Uterus (tissue), 4 donors: ENCODE data around the gene CDYL. TPM values are rescaled to one million over a fixed set of nuclear protein-coding genes. Genes with fewer than 3 reads are reported as not detected.

Experiments
- DNase-seq, 2 donors: peaks; one replicate each; pipeline ENCODE4 v3.0.0-alpha.2; 2019 to 2020
- H3K27ac ChIP-seq, 2 donors: fragments of 200-600 bp; sonication (generic); 1 replicate in 1 of 2; 2 replicates in 1 of 2; pipeline ENCODE4 v1.5.1; 2016 to 2018
- H3K27me3 ChIP-seq, 2 donors: fragments of 200-600 bp; sonication (generic); one replicate each; pipeline ENCODE4 v1.5.1; 2018 to 2019; ENCODE audit warnings: control low read depth in 1 of 2
- H3K36me3 ChIP-seq, 2 donors: fragments of 200-600 bp; sonication (generic); one replicate each; pipeline ENCODE4 v1.5.1; 2019; ENCODE audit warnings: control low read depth in 1 of 2
- H3K4me1 ChIP-seq, 2 donors: fragments of 200-600 bp; sonication (generic); one replicate each; pipeline ENCODE4 v1.5.1; 2018 to 2019; ENCODE audit warnings: control low read depth in 1 of 2
- H3K4me3 ChIP-seq, 2 donors: fragments of 200-600 bp; sonication (generic); 1 replicate in 1 of 2; 2 replicates in 1 of 2; pipeline ENCODE4 v1.5.1; 2018 to 2019; ENCODE audit warnings: mild to moderate bottlenecking in 1 of 2
- H3K9me3 ChIP-seq, 2 donors: fragments of 200-600 bp; sonication (generic); one replicate each; pipeline ENCODE4 v1.5.1; 2019; ENCODE audit warnings: control low read depth in 1 of 2
- POLR2A ChIP-seq, 2 donors: fragments of 450-650 bp; IDR thresholded peaks; one replicate each; pipeline ENCODE4 v1.6.1; 2016; ENCODE audit warnings: antibody characterized with exemption in 2 of 2, mild to moderate bottlenecking in 1 of 2, moderate library complexity in 1 of 2
- intact Hi-C: fragments of 100-400 bp; cut with DNase I; formaldehyde crosslinking; loops from one replicate; pipeline ENCODE4 v1.15.1; 2023; ENCODE audit warnings: low total_unique reads
- total RNA-seq, 4 donors: library from RNA; depleted of rRNA in 3 of 4; stranded (reverse); fragments of >200 nt in 3 of 4; gene quantifications; one replicate each; pipeline versions ENCODE4 v1.1.0 to v1.2.4, GENCODE V29; 2014 to 2023
- TF ChIP-seq, protein P1 (sequence below), 4 experiments: fragments of 200-600 bp in 2 of 4; fragments of 450-650 bp in 2 of 4; sonication (generic) in 2 of 4; IDR thresholded peaks; one replicate each; pipeline ENCODE4 v1.5.1; 2016 to 2019; ENCODE audit warnings: antibody characterized with exemption in 4 of 4, mild to moderate bottlenecking in 2 of 4, moderate library complexity in 1 of 4
- donor health status: DM: yes; HTN: yes; CAD: no.

Gene CDYL
- total RNA-seq, 4 donors from 2014 or later: 24.1 to 118 (median 42.3) TPM

DNA sequence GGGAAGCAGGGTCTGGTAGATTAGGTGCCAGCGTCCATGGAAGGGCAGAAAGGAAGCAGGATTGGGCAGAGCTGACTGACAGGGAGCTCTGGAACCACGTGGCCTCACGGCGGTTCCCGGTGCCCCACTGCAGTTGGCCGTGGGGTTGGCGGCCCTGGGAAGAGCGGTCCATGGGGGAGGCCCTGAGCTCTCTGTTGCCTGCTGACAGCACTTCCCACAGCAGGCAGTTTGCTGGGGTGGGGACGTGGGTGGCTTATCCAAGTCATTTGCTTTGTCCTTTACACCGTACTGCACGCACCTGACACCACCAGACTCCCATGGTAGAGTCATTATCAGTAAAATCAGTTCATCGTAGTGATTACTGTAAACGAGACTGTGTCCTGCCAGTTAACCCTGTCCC is 171.5 kb downstream of the CDYL start:
- H3K4me3 ChIP-seq: no peak overlapping the region
- H3K4me1 ChIP-seq: peaks cover 0 to 3% of the 10 kb centered on the region in 2 donors
- no peaks in the 10 kb centered on the region for H3K27me3 ChIP-seq
- no peak overlapping the region for H3K27ac ChIP-seq
- intact Hi-C loops: no loop called here
- no peaks in the 10 kb centered on the region for H3K9me3 ChIP-seq
- DNase-seq: no peak
- TF ChIP-seq, protein P1, sequence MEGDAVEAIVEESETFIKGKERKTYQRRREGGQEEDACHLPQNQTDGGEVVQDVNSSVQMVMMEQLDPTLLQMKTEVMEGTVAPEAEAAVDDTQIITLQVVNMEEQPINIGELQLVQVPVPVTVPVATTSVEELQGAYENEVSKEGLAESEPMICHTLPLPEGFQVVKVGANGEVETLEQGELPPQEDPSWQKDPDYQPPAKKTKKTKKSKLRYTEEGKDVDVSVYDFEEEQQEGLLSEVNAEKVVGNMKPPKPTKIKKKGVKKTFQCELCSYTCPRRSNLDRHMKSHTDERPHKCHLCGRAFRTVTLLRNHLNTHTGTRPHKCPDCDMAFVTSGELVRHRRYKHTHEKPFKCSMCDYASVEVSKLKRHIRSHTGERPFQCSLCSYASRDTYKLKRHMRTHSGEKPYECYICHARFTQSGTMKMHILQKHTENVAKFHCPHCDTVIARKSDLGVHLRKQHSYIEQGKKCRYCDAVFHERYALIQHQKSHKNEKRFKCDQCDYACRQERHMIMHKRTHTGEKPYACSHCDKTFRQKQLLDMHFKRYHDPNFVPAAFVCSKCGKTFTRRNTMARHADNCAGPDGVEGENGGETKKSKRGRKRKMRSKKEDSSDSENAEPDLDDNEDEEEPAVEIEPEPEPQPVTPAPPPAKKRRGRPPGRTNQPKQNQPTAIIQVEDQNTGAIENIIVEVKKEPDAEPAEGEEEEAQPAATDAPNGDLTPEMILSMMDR (IDR thresholded peaks at IDR 0.05): no peak
- no peak for TF ChIP-seq POLR2A (IDR thresholded peaks at IDR 0.05)
- no peaks in the 10 kb centered on the region for H3K36me3 ChIP-seq

DNA sequence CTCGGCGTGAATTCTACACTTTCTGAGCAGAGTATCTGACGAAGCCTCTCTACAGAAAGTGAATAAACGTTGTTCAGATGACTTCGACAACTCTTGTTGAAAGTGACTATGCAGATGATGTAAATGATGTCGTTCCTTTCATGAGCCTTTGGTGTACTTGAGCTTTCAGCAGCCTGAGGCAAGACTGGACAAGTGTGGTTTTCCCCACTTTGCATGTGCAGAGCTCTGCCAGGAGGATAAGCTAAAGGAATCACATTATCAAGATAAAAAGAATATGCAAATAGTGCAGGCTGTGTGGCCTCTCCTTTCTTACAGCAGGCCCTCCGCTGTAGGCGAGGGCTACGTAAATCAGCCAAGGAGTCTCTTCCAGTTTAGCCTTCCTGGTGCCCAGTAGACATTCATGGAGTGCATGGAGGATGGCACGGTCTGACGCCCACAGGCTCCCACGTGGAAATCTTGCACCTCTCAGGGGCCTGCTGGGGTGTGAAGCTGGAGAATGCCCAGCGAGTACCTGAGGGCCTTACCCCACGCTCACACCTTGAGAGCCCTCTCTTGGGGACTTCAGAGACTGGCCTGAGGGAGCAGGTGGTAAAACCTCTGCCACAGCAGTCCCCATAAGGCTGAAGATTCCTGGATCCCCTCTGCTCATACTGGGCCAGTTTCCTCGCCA is 172.7 kb downstream of the CDYL start:
- Histone ChIP-seq H3K27me3 (no peaks in the 10 kb centered on the region), H3K27ac (no peak overlapping the region), H3K4me1 (no peaks in the 10 kb centered on the region), H3K9me3 (no peaks in the 10 kb centered on the region), H3K4me3 (no peak overlapping the region), H3K36me3 (no peaks in the 10 kb centered on the region)
- no peak for DNase-seq
- no peak for TF ChIP-seq POLR2A (IDR thresholded peaks at IDR 0.05)
- TF ChIP-seq, protein P1 (IDR thresholded peaks at IDR 0.05): no peak
- intact Hi-C loops: no loop called here

DNA sequence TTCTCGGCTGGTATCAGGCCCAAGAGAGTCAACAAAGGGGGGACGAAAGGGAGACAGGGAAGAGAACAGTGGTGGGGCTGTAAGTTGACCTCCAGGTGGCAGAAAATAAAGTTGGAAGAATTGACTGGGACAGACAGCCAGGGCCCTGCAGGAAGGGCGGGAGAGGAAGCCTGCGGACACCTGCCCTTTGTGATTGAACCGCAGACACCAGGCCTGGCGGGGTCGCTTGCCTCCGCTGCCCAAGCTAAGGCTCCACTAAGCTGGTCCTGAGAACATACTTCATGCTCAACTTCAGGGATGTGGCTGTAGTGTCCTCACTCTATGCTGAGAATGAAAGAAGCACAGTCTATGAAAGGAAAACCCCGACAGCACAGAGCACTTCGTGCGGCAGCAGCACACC is 173.9 kb downstream of the CDYL start:
- intact Hi-C loops: no loop called here
- no peaks in the 10 kb centered on the region for H3K36me3 ChIP-seq
- no peak for DNase-seq

DNA sequence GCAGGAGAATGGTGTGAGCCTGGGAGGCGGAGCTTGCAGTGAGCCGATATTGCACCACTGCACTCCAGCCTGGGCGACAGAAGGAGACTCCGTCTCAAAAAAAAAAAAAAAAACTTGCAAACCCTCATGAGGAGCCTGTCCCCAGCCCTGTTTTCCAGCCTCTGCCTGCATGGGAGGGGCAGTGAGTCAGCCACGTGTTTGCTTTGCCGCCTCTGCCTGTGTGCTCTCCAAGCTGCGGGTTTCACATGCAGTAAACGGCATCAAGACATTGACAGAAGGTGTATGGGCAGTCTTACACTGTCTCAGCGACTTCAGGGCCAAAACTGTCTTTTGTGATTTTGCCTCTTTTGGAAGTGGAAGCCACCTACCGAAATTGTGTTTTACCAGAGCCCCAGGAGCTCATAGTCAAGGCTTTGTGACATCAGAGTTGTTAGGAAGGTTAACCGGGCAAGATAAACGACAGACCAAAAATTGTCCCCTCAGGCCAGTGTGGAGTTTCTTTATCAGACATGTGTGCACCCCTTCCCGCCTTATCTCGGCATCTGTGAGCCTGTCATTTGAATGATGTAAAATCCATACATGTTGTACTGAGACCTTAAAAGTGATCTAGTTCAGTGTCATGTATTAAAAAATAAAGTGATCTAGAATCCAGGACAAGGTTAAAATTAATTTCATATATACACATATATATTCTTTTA is 174.8 kb downstream of the CDYL start:
- Histone ChIP-seq H3K9me3 (no peaks in the 10 kb centered on the region), H3K27me3 (no peaks in the 10 kb centered on the region), H3K36me3 (no peaks in the 10 kb centered on the region), H3K4me1 (no peaks in the 10 kb centered on the region), H3K27ac (no peak overlapping the region), H3K4me3 (no peak overlapping the region)
- intact Hi-C loops: no loop called here
- no peak for DNase-seq
- no peak for TF ChIP-seq POLR2A (IDR thresholded peaks at IDR 0.05)
- TF ChIP-seq, protein P1 (IDR thresholded peaks at IDR 0.05): no peak

More for the DNA sequence above, 173.9 kb downstream of the CDYL start:
- no peaks in the 10 kb centered on the region for H3K4me1 ChIP-seq
- H3K27me3 ChIP-seq: no peaks in the 10 kb centered on the region
- H3K9me3 ChIP-seq: no peaks in the 10 kb centered on the region
- TF ChIP-seq, protein P1 (IDR thresholded peaks at IDR 0.05): no peak
- TF ChIP-seq POLR2A (IDR thresholded peaks at IDR 0.05): no peak
- no peak overlapping the region for H3K27ac ChIP-seq
- no peak overlapping the region for H3K4me3 ChIP-seq

DNA sequence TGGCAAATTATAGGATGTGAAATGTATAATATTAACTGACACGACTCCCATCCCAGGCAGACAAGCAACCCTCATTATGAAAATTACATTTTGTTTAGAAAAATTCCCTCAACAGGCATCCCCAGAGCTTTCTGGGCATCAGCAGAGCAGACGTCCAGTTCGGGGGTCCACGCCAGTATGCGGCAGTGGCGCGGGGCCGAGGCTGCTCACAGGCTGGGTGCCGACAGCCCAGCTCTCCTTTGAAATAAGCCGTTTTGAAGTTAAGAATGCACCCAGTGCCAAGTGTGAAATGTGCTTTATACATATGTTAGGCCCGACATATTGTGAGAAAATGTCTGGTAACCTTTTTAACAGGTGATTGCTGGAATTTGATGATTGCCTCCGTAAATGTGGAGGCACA is 177.2 kb downstream of the CDYL start:
- no peak for DNase-seq
- H3K4me3 ChIP-seq: no peak overlapping the region
- intact Hi-C loops: no loop called here

More for the DNA sequence above, 177.2 kb downstream of the CDYL start:
- TF ChIP-seq, protein P1 (IDR thresholded peaks at IDR 0.05): no peak
- TF ChIP-seq POLR2A (IDR thresholded peaks at IDR 0.05): no peak
- no peaks in the 10 kb centered on the region for H3K27me3 ChIP-seq
- H3K4me1 ChIP-seq: no peaks in the 10 kb centered on the region
- H3K9me3 ChIP-seq: no peaks in the 10 kb centered on the region
- H3K36me3 ChIP-seq: no peaks in the 10 kb centered on the region
- H3K27ac ChIP-seq: no peak overlapping the region
